Lower leg skin (tissue), 4 donors: ENCODE measurements around the gene IGFL4. TPM values are rescaled to one million over a fixed set of nuclear protein-coding genes. Genes with fewer than 3 reads are reported as not detected.

ENCODE experiments used
- DNase-seq, 2 donors: peaks; one replicate each; pipeline ENCODE4 v3.0.0-alpha.2; 2019; ENCODE audit warnings: low spot score in 2 of 2
- H3K4me3 ChIP-seq: fragments of 200-600 bp; sonication (generic); 2 replicates; pipeline ENCODE4 v1.5.1; 2017; ENCODE audit warnings: mild to moderate bottlenecking, low read depth; ENCODE audit not compliant: poor library complexity, severe bottlenecking
- POLR2A ChIP-seq, 2 donors: fragments of 450-650 bp; IDR thresholded peaks; one replicate each; pipeline ENCODE4 v1.6.1; 2016 to 2017; ENCODE audit warnings: antibody characterized with exemption in 2 of 2, mild to moderate bottlenecking in 1 of 2, moderate library complexity in 1 of 2
- WGBS, 2 donors: methylation state at CpG; one replicate each; pipeline ENCODE4 v1.1.5; 2018; 5-methylcytosine and 5-hydroxymethylcytosine counted together
- intact Hi-C: fragments of 100-400 bp; cut with DNase I; formaldehyde crosslinking; loops from one replicate; pipeline ENCODE4 v1.15.0; 2023; ENCODE audit warnings: low total_unique reads
- total RNA-seq, 4 donors: library from RNA; depleted of rRNA; stranded (reverse); fragments of >200 nt; gene quantifications; one replicate each; pipeline ENCODE4 v1.1.0, GENCODE V29; 2016
- TF ChIP-seq, protein P1 (sequence below), 3 donors: fragments of 450-650 bp; IDR thresholded peaks; one replicate each; pipeline ENCODE4 v1.5.1; 2016; ENCODE audit warnings: antibody characterized with exemption in 3 of 3, mild to moderate bottlenecking in 3 of 3, moderate library complexity in 2 of 3

The IGFL4 gene
- total RNA-seq, 4 donors from 2014 or later = 0.80 to 5.5 (median 2.7) TPM

DNA sequence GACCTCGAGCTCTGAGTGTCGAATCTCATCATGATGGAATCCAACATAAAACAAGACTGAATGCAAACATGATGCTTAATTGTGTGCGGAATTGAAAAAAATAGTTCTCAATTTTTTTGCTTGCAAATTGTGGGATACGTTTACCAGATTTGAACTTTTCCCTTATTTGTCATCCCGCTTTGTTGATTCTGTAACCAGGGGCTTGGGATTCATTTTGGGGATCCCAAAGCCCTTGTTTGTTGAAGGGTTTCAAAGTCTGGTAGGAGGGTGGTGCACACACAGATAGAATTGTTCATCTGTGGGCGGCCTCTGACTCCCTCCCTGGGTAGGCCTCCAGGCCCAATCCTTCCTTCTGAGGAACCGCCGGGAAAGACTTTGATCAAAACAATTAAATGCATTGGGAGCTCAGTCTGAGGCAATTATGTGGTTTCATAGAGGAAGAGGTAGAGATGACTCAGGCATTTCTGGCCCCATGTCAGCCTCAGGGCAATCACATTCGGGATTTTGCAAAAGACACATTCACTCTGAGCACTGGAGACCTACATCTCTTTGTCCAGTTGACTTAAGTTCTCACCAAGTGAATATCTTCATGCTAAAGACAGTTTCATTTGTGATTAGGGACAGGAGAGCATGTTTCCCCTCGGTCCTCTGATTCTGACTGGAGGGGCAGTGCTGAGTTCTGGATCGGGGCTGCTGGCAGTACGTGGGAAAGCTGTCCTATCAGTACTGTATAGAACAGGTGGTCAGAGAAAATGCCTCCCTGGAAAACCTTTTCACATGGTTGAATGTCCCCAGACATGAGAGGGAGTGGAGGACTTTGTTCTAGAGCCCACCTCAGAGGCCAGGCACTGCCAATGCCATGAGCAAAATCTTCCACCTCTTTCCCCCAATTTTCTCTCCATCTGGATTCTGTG, 27.8 kb upstream of the IGFL4 start:
- intact Hi-C loops = no loop called here
- no peak for DNase-seq
- TF ChIP-seq, protein P1, sequence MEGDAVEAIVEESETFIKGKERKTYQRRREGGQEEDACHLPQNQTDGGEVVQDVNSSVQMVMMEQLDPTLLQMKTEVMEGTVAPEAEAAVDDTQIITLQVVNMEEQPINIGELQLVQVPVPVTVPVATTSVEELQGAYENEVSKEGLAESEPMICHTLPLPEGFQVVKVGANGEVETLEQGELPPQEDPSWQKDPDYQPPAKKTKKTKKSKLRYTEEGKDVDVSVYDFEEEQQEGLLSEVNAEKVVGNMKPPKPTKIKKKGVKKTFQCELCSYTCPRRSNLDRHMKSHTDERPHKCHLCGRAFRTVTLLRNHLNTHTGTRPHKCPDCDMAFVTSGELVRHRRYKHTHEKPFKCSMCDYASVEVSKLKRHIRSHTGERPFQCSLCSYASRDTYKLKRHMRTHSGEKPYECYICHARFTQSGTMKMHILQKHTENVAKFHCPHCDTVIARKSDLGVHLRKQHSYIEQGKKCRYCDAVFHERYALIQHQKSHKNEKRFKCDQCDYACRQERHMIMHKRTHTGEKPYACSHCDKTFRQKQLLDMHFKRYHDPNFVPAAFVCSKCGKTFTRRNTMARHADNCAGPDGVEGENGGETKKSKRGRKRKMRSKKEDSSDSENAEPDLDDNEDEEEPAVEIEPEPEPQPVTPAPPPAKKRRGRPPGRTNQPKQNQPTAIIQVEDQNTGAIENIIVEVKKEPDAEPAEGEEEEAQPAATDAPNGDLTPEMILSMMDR (IDR thresholded peaks at IDR 0.05) = no peak
- TF ChIP-seq POLR2A (IDR thresholded peaks at IDR 0.05) = no peak

DNA sequence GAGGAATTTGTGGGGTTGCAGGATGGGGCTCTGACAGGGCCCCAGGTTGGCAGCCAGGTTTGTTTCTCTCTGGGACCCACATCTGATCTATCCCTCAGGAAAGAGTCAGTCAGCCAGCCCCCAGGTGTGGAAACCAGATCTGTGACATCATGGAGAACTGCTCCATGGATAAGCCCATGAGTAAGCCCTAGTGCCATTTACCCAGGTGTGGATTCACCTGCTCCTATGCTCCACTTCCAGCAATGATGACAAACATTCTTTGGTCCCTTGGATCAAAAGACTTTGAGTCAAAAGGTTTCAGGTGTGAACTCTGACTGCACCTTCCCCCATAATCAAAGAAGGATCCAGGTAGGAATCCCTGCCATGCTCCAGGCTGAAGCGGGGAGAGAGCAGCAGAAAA, 26.9 kb upstream of the IGFL4 start:
- DNase-seq = no peak
- intact Hi-C loops = no loop called here
- WGBS, 2 donors = 86 to 93% methylated on average over 1 of the region's 1 CpG
- H3K4me3 ChIP-seq = no peak overlapping the region
- TF ChIP-seq POLR2A (IDR thresholded peaks at IDR 0.05) = no peak
- TF ChIP-seq, protein P1 (IDR thresholded peaks at IDR 0.05) = no peak

More for the DNA sequence above, 27.8 kb upstream of the IGFL4 start:
- no peak overlapping the region for H3K4me3 ChIP-seq
- 49 to 55% methylated on average over 12 of the region's 12 CpGs for WGBS, 2 donors

DNA sequence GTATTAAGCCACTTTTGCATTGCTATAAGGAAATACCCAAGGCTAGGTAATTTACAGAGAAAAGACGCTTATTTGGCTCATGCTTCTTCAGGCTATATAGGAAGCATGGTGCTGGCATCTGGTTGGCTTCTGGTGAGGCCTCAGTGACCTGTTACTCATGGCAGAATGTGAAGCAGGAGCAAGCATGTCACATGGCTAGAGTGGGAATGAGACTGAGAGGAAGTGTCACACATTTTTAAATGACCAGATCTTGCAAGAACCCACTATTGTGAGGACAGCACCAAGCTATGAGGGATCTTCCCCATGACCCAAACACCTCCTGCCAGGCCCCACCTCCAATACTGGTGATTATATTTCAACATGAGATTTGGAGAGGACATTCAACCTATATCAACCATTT, 25.7 kb upstream of the IGFL4 start:
- WGBS, 2 donors = 68 to 87% methylated on average over 1 of the region's 1 CpG
- no peak overlapping the region for H3K4me3 ChIP-seq
- intact Hi-C loops = no loop called here
- TF ChIP-seq, protein P1 (IDR thresholded peaks at IDR 0.05) = no peak
- no peak for TF ChIP-seq POLR2A (IDR thresholded peaks at IDR 0.05)
- no peak for DNase-seq

DNA sequence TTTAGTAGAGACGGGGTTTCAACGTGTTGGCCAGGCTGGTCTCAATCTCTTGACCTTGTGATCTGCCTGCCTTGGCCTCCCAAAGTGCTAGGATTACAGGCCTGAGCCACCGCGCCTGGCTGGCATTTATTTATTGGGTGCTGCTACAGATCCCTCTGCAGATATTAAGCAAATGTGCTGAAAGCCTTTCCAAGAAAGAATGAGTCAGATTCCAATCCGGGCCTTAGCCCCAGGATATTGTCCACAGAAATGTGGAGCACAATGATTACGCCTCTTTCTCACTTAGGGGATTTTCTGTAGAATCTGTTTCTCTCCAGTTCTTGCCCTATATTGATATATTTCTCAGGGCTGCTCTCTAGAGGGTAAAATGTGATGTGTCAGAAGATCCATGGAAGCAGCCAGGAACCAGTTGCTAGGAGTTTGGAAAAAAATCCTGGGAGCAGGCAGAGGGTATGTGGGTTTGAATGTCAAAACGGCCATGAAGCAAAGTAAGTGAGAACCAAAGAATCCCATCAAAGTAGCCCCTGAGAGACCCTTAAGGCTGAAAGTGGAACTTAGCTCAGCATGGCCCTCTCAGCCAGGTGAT, 24.8 kb upstream of the IGFL4 start:
- intact Hi-C loops = no loop called here
- TF ChIP-seq, protein P1 (IDR thresholded peaks at IDR 0.05) = no peak
- TF ChIP-seq POLR2A (IDR thresholded peaks at IDR 0.05) = no peak
- DNase-seq = no peak
- WGBS, 2 donors = 38 to 40% methylated on average over 7 of the region's 7 CpGs
- no peak overlapping the region for H3K4me3 ChIP-seq

DNA sequence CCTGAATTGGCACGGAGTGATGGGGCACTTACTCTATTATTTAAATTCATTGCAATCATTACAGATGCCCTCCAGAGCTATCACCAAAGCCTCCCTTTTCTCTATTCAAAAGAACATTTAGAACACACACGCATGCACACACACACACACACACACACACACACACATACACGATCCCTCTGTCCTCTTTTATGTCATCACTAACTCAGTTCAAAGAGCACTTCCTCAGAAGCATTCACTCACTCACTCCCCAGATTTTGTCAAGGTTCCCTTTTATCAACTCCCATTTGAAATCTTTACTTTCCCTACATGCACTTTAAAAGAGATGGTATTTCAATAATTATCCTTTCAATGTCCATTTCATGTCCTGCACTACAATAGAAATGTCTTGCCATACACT, 22.4 kb upstream of the IGFL4 start:
- intact Hi-C loops = no loop called here
- no peak overlapping the region for H3K4me3 ChIP-seq
- WGBS, 2 donors = 73 to 74% methylated on average over 3 of the region's 3 CpGs
- DNase-seq = no peak
- no peak for TF ChIP-seq POLR2A (IDR thresholded peaks at IDR 0.05)
- TF ChIP-seq, protein P1 (IDR thresholded peaks at IDR 0.05) = no peak
